C4-2B (cell line): ENCODE measurements around the gene ARHGAP26.

Experiments used
- ZFX ChIP-seq: fragments of 450-650 bp; IDR thresholded peaks from 2 replicates; pipeline ENCODE4 v1.6.1; 2017
- TF ChIP-seq, protein P1 (sequence below): fragments of 450-650 bp; conservative IDR thresholded peaks from 2 replicates; pipeline ENCODE4 v1.5.1; 2017; ENCODE audit warnings: mild to moderate bottlenecking

DNA sequence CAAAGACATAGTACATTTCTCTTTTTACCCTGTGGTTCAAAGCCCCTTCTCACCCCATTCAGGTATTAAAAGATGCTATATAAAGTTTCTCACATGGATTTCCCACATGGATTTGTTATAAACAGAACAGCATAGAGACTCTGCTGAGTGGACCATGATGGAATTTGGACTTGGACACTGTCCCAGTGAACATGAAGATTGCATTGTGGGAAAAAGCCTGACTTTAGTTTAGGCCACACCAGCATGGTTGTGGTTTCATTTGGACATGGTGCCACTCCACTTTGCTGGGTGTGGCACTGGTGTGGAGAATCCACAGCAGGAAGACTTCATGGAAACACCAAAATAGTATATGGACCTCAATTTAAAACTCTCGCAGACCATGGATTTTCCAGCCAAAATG is 124.6 kb downstream of the ARHGAP26 start:
- TF ChIP-seq, protein P1, sequence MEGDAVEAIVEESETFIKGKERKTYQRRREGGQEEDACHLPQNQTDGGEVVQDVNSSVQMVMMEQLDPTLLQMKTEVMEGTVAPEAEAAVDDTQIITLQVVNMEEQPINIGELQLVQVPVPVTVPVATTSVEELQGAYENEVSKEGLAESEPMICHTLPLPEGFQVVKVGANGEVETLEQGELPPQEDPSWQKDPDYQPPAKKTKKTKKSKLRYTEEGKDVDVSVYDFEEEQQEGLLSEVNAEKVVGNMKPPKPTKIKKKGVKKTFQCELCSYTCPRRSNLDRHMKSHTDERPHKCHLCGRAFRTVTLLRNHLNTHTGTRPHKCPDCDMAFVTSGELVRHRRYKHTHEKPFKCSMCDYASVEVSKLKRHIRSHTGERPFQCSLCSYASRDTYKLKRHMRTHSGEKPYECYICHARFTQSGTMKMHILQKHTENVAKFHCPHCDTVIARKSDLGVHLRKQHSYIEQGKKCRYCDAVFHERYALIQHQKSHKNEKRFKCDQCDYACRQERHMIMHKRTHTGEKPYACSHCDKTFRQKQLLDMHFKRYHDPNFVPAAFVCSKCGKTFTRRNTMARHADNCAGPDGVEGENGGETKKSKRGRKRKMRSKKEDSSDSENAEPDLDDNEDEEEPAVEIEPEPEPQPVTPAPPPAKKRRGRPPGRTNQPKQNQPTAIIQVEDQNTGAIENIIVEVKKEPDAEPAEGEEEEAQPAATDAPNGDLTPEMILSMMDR, result no peak
- TF ChIP-seq ZFX, result no peak
